ENCODE results near the gene CYP2A13.

GRCh38 chr19:41076286-41076685 lies 12.0 kb upstream of the CYP2A13 start:
- TF ChIP-seq CTCF (IDR thresholded peaks at IDR 0.05) = no peak
- TF ChIP-seq POLR2A (IDR thresholded peaks at IDR 0.05) = no peak

All from body of pancreas (tissue), 4 donors.